ENCODE results near the gene FAM234A. TPM values are rescaled to one million over a fixed set of nuclear protein-coding genes. Genes with fewer than 3 reads are reported as not detected.

FAM234A gene
- total RNA-seq, 2 experiments from 2014 or later = 18.3 to 21.5 TPM

GRCh38 chr16:287981-288920, 53.6 kb downstream of the FAM234A start:
- Mint-ChIP-seq H3K4me1 (ENCODE audit: low read depth) (no peaks in the 10 kb centered on the region), H3K27me3 (no peaks in the 10 kb centered on the region), H3K36me3 (ENCODE audit: low read depth) (peaks cover 12% of the 10 kb centered on the region), H3K27ac (no peak overlapping the region), H3K4me3 (no peak overlapping the region), H3K9me3 (no peaks in the 10 kb centered on the region)
- TF ChIP-seq, protein P1, sequence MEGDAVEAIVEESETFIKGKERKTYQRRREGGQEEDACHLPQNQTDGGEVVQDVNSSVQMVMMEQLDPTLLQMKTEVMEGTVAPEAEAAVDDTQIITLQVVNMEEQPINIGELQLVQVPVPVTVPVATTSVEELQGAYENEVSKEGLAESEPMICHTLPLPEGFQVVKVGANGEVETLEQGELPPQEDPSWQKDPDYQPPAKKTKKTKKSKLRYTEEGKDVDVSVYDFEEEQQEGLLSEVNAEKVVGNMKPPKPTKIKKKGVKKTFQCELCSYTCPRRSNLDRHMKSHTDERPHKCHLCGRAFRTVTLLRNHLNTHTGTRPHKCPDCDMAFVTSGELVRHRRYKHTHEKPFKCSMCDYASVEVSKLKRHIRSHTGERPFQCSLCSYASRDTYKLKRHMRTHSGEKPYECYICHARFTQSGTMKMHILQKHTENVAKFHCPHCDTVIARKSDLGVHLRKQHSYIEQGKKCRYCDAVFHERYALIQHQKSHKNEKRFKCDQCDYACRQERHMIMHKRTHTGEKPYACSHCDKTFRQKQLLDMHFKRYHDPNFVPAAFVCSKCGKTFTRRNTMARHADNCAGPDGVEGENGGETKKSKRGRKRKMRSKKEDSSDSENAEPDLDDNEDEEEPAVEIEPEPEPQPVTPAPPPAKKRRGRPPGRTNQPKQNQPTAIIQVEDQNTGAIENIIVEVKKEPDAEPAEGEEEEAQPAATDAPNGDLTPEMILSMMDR (IDR thresholded peaks at IDR 0.05) = no peak
- intact Hi-C loops (cut with micrococcal nuclease) = no loop called here
- no peak for ATAC-seq
- ChIA-PET CTCF (no interaction called here), POLR2A (no interaction called here)
- no peak for DNase-seq

- Mint-ChIP-seq H3K36me3 (ENCODE audit: low read depth) (peaks cover 12% of the 10 kb centered on the region), H3K27ac (no peak overlapping the region), H3K9me3 (no peaks in the 10 kb centered on the region), H3K27me3 (no peaks in the 10 kb centered on the region), H3K4me1 (ENCODE audit: low read depth) (no peaks in the 10 kb centered on the region), H3K4me3 (no peak overlapping the region)
- ATAC-seq = no peak
- TF ChIP-seq, protein P1 (IDR thresholded peaks at IDR 0.05) = no peak
- no peak for DNase-seq
- POLR2A ChIA-PET = no interaction called here
- CTCF ChIA-PET = no interaction called here
- intact Hi-C loops (cut with micrococcal nuclease) = no loop called here
These were observed 54.9 kb downstream of the FAM234A start for GRCh38 chr16:289395-289997.

GRCh38 chr16:290015-290680, 55.5 kb downstream of the FAM234A start:
- intact Hi-C loops (cut with micrococcal nuclease) = no loop called here
- DNase-seq (no peak), ATAC-seq (no peak)
- H3K9me3 Mint-ChIP-seq = no peaks in the 10 kb centered on the region
- ChIA-PET CTCF (no interaction called here), POLR2A (no interaction called here)
- TF ChIP-seq, protein P1 (IDR thresholded peaks at IDR 0.05) = no peak
- peaks cover 12% of the 10 kb centered on the region for H3K36me3 Mint-ChIP-seq (ENCODE audit: low read depth)
- no peaks in the 10 kb centered on the region for H3K27me3 Mint-ChIP-seq
- no peak overlapping the region for H3K4me3 Mint-ChIP-seq
- no peak overlapping the region for H3K27ac Mint-ChIP-seq
- H3K4me1 Mint-ChIP-seq (ENCODE audit: low read depth) = no peaks in the 10 kb centered on the region

DNA sequence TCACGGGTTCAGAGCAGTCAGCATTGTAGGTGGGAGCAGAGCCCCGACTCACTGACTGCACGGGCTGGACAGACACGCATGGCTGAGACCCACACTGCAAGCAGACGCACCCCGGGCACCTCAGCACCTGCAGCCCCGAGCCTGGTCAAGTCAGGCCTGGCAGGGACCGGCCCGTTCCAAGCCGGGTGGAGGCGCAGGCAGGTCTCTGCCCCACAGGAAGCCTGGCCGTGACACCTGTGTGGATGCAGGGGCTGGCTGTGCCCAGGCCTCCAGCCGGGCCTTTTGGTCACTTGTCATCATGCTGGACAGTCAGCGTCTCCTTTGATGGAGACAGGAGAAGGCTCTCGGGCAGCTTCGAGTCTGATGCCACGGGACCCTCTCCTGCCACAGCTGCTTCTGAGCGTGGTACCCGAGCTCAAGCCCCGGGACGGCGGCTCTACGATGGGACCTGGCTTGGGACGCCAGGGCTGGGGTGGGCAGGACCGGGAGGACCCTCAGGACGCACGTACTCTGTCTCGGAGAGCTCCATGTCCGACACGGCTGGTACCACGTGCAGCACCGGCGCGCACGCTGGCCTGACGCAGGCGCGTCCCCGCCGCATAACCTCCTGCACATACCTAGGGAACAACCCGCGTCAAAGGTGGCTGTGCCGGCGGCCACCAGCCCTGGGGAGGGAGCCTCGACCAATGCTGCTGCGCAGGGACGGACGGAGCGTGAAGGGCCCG, 56.2 kb downstream of the FAM234A start:
- H3K4me1 Mint-ChIP-seq (ENCODE audit: low read depth) = no peaks in the 10 kb centered on the region
- ChIA-PET CTCF (no interaction called here), POLR2A (no interaction called here)
- H3K4me3 Mint-ChIP-seq = no peak overlapping the region
- TF ChIP-seq, protein P1 (IDR thresholded peaks at IDR 0.05) = no peak
- H3K9me3 Mint-ChIP-seq = no peaks in the 10 kb centered on the region
- no peaks in the 10 kb centered on the region for H3K27me3 Mint-ChIP-seq
- ATAC-seq (no peak), DNase-seq (no peak)
- H3K36me3 Mint-ChIP-seq (ENCODE audit: low read depth) = peaks cover 12% of the 10 kb centered on the region
- H3K27ac Mint-ChIP-seq = no peak overlapping the region
- intact Hi-C loops (cut with micrococcal nuclease) = no loop called here

Measured in activated CD8-positive, alpha-beta T cell treated with anti-CD3 and anti-CD28 coated beads for 36 hours (primary cell).